ENCODE data around the gene ZFYVE21. TPM values are rescaled to one million over a fixed set of nuclear protein-coding genes. Genes with fewer than 3 reads are reported as not detected.

ZFYVE21 gene
- total and polyA plus RNA-seq, 4 donors: 28.0 to 36.9 (median 30.8) TPM

GRCh38 chr14:103698380-103699260 lies 17.0 kb upstream of the ZFYVE21 start:
- no peak overlapping the region for H3K9ac ChIP-seq (ENCODE audit: low read depth in 1 of 2, low read length in 2 of 2)

More at GRCh38 chr14:103698380-103699260, 17.0 kb upstream of the ZFYVE21 start:
- DNase-seq (ENCODE audit: low spot score): no peak
- Histone ChIP-seq H3K4me3 (ENCODE audit: low read depth in 1 of 3, low read length in 3 of 3) (no peak overlapping the region), H3K4me1 (ENCODE audit: control insufficient read depth in 4 of 4, insufficient read depth in 4 of 4, low read length in 3 of 4) (peaks cover 3 to 30% (median 13%) of the 10 kb centered on the region in 4 donors), H3K27me3 (ENCODE audit: control insufficient read depth in 4 of 4, insufficient read depth in 4 of 4, low read length in 3 of 4) (no peaks in the 10 kb centered on the region), H3K27ac (ENCODE audit: low read depth in 1 of 2, low read length in 2 of 2) (no peak overlapping the region), H3K36me3 (ENCODE audit: control insufficient read depth in 4 of 4, insufficient read depth in 3 of 4, low read depth in 1 of 4, low read length in 3 of 4) (peaks cover 9 to 20% (median 12%) of the 10 kb centered on the region in 4 donors), H3K9me3 (ENCODE audit: control insufficient read depth in 4 of 4, low read length in 3 of 4) (no peaks in the 10 kb centered on the region)
- WGBS: 82% methylated on average over 33 of the region's 33 CpGs
- TF ChIP-seq ZBTB33 (IDR thresholded peaks at IDR 0.05) (no peak), HNF4G (IDR thresholded peaks at IDR 0.05) (no peak), ATF3 (IDR thresholded peaks at IDR 0.05) (no peak), TAF1 (conservative IDR thresholded peaks at IDR 0.05) (no peak), RAD21 (IDR thresholded peaks at IDR 0.05) (no peak), JUND (IDR thresholded peaks at IDR 0.05) (no peak), YY1 (IDR thresholded peaks at IDR 0.05) (no peak), NR2F2 (IDR thresholded peaks at IDR 0.05) (no peak), REST (IDR thresholded peaks at IDR 0.05) (no peak)
- TF ChIP-seq, protein P1, sequence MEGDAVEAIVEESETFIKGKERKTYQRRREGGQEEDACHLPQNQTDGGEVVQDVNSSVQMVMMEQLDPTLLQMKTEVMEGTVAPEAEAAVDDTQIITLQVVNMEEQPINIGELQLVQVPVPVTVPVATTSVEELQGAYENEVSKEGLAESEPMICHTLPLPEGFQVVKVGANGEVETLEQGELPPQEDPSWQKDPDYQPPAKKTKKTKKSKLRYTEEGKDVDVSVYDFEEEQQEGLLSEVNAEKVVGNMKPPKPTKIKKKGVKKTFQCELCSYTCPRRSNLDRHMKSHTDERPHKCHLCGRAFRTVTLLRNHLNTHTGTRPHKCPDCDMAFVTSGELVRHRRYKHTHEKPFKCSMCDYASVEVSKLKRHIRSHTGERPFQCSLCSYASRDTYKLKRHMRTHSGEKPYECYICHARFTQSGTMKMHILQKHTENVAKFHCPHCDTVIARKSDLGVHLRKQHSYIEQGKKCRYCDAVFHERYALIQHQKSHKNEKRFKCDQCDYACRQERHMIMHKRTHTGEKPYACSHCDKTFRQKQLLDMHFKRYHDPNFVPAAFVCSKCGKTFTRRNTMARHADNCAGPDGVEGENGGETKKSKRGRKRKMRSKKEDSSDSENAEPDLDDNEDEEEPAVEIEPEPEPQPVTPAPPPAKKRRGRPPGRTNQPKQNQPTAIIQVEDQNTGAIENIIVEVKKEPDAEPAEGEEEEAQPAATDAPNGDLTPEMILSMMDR (IDR thresholded peaks at IDR 0.05; ENCODE audit: low read depth, low read length, missing input control): no peak
- TF ChIP-seq, protein P2, sequence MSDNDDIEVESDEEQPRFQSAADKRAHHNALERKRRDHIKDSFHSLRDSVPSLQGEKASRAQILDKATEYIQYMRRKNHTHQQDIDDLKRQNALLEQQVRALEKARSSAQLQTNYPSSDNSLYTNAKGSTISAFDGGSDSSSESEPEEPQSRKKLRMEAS (IDR thresholded peaks at IDR 0.05): no peak

All from liver (tissue), 9 donors.